ENCODE data around the gene CTNNAL1.
A peak's percentile ranks its signal among the peaks of the same experiment; 100 is the strongest.

Gene CTNNAL1

DNA sequence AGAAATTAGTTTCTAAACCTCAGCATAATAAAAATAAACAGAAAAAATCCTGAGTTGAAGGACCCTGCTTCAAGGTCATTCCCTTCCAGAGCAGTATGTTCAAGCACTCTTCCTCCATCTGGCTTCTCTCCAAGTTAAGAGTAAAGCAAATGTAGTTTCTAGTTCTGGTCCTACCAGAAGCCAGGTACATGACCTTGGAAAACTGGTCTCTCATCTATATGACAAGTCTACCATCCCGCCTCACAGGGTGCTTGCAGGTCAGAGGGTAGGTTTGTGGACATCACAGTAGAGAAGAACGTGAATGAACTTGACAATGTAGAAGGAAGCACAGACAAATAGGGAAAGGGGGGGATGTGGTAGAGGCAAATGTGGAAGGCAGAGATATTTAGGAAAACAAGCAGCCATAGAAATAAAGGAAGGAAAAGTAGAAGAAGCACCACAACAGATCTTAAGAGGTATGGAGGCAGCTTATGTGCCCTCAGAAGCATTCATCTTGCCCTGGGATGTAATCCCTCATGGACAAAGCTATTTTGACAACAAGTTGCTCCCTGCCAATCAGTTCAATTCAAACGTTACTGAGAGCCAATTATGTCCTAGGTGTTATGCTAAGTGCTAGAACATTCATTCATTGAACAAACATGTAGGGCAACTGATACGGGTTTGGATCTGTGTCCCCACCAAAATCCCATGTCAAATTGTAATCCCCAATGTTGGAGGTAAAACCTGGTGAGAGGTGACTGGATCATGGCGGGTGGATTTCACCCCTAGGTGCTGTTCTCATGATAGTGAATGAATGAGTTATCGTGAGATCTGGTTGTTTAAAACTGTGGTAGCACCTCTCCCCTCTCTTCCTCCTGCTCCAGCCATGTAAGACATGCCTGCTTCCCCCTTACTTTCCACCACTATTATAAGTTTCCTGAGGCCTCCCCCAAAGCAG lies 23.7 kb upstream of the CTNNAL1 start:
- Mint-ChIP-seq H3K27ac (peak overlapping the region; percentile 35), H3K4me1 (ENCODE audit: low read depth) (peaks cover under 1% of the 10 kb centered on the region), H3K36me3 (peaks cover 15% of the 10 kb centered on the region)

DNA sequence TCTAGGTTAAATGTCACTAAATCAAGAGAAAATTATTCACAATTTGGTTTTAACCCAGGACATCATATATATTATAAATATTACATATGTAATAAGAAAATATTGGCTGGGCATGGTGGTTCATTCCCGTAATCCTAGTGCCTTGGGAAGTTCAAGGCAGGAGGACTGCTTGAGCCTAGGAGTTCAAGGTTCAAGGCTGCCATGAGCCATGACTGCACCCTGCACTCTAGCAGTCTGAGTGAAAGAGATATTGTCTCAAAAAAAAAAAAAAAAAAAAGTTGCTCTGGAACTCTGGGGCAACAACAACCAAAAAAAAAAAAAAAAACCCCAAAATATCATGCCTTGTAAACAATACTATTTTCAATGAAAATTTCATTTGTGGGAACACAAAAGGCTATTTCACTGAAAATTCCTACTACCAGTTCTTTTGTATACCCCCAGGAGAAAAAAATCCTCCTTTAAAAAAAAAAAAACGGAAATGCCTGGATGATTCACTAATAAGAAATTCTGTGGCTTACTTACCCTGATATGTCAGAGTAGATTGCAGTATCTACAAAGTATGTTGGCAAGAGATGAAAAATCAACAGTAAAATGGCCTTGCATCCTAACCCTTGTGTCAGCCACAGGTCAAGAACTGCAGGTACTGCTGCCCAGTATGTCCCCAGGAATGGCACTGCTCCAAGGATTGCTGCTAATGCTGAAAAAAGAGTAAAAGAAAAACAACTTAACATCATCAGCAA lies 22.6 kb upstream of the CTNNAL1 start:
- Mint-ChIP-seq H3K4me3 (no peak overlapping the region), H3K36me3 (peaks cover 17% of the 10 kb centered on the region), H3K9me3 (ENCODE audit: low read depth) (no peaks in the 10 kb centered on the region), H3K4me1 (ENCODE audit: low read depth) (peaks cover 2% of the 10 kb centered on the region), H3K27ac (no peak overlapping the region), H3K27me3 (no peaks in the 10 kb centered on the region)

More for the DNA sequence above, 23.7 kb upstream of the CTNNAL1 start:
- H3K27me3 Mint-ChIP-seq, result no peaks in the 10 kb centered on the region
- no peak overlapping the region for H3K4me3 Mint-ChIP-seq
- no peaks in the 10 kb centered on the region for H3K9me3 Mint-ChIP-seq (ENCODE audit: low read depth)

DNA sequence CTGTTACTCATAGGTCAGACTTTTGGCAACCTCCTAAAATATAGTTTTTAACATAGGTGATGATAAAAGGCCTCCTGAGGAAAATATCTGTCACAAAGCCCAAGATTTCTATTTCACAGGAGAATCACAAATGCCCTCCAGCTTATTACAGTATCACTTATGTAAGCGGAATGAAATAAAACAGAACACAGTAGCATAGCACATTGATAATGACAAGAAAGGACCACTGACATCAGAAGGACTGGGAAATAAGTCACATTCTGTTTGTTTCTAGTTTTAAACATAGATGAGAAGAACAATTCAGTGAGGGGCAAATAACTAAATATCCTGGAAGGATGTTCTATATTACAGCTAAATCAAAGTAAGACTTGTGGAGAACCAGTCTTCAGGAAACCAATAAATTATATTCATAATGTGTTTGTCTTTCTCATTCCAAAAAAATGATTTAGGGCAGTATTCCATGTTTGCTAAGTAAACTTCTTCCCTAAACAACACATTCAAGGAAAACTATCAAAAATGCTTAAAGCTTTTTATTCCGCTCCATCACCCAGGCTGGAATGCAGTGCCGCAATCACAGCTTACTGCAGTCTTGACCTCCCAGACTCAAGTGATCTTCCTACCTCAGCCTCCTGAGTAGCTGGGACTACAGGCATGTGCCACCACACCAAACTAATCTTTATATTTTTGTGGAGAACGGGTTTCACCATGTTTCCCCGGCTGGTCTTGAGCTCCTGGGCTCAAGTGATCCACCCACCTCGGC lies 20.8 kb upstream of the CTNNAL1 start:
- H3K4me1 Mint-ChIP-seq (ENCODE audit: low read depth), result peaks cover 2% of the 10 kb centered on the region
- H3K36me3 Mint-ChIP-seq, result peaks cover 17% of the 10 kb centered on the region
- H3K27me3 Mint-ChIP-seq, result no peaks in the 10 kb centered on the region
- no peaks in the 10 kb centered on the region for H3K9me3 Mint-ChIP-seq (ENCODE audit: low read depth)
- H3K27ac Mint-ChIP-seq, result no peak overlapping the region
- no peak overlapping the region for H3K4me3 Mint-ChIP-seq

DNA sequence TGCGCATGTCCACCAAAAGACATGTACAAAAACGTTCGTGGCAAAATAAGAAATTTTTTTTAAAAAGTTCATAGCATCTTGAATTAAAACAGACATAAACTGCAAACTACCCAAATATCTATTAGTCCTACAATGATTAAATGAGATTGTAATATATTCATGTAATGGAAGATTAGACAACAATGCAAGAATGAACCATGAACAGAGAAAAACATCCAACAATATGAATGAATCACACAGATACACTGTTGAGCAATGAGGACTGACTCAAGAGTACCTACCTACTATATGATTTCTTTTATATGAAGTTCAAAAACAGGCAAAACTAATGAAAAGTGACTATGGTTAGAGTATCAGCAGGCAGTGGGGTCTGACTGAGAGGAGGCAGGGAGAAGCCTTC lies 17.9 kb upstream of the CTNNAL1 start:
- peaks cover 17% of the 10 kb centered on the region for H3K36me3 Mint-ChIP-seq
- H3K4me3 Mint-ChIP-seq, result no peak overlapping the region
- H3K4me1 Mint-ChIP-seq (ENCODE audit: low read depth), result peaks cover 9% of the 10 kb centered on the region
- no peaks in the 10 kb centered on the region for H3K9me3 Mint-ChIP-seq (ENCODE audit: low read depth)
- H3K27ac Mint-ChIP-seq, result peak overlapping the region; percentile 10
- H3K27me3 Mint-ChIP-seq, result no peaks in the 10 kb centered on the region

DNA sequence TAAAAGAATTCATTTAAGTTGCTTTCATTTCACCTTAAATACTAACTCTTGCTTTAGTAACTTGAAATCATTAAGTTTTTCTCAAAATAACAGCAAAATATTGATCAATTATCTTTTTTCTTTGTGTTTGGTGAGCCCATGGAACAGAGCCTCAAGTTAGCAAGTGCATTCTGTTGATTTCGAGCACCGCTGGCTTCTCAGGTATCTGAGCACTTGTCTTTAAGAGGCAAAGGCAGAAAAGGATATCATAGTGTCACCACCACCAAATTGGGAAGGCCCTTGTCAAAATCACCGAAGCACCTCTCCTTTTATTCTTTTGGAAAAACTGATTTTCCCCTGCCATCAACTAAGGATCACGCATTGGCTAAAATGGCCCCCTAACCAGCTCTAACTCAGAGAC lies 17.1 kb upstream of the CTNNAL1 start:
- Mint-ChIP-seq H3K27me3 (no peaks in the 10 kb centered on the region), H3K4me3 (no peak overlapping the region), H3K27ac (no peak overlapping the region), H3K36me3 (peaks cover 12% of the 10 kb centered on the region), H3K9me3 (ENCODE audit: low read depth) (no peaks in the 10 kb centered on the region), H3K4me1 (ENCODE audit: low read depth) (peaks cover 9% of the 10 kb centered on the region)

DNA sequence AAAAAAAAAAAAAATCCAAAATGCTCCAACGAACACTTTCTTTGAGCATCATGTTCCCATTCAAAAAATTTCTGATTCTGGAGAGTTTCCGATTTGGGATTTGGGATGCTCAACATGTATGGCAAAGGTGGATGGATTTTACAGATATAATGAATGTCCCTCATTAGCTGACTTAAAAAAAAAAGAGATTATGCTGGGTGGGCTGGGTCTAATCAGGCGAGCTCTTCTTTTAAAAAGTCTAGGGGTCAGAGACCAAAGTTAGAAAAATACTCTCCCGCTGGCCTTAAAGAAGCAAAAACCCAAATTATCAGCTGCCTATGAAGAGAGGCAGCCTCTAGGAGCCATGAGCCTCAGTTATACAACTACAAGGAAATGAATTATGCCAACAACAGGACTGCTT lies 15.2 kb upstream of the CTNNAL1 start:
- H3K9me3 Mint-ChIP-seq (ENCODE audit: low read depth), result no peaks in the 10 kb centered on the region
- H3K36me3 Mint-ChIP-seq, result peaks cover 10% of the 10 kb centered on the region
- H3K4me3 Mint-ChIP-seq, result no peak overlapping the region
- H3K4me1 Mint-ChIP-seq (ENCODE audit: low read depth), result peaks cover 9% of the 10 kb centered on the region
- H3K27me3 Mint-ChIP-seq, result no peaks in the 10 kb centered on the region
- H3K27ac Mint-ChIP-seq, result no peak overlapping the region

DNA sequence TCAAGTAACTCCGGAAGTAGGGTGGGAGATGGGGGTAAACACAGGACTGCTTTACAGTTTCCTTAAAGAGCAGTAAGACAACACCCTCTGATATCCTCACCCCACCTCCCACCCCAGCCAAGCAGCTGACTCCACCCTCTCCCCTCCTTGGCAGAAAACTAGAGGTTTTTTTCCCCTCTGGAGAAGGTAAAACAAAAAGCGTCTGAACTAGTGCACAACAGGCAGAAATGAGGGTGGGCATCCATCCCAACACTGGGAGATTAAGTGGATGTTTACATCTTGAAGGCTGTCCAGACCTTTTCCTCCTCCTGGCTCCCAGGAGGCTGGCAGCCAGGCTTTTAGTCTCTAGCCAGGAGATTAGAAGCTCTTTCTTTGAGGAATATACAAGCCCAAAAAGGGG lies 13.9 kb upstream of the CTNNAL1 start:
- Mint-ChIP-seq H3K27ac (no peak overlapping the region), H3K27me3 (no peaks in the 10 kb centered on the region), H3K4me1 (ENCODE audit: low read depth) (peaks cover 9% of the 10 kb centered on the region), H3K9me3 (ENCODE audit: low read depth) (no peaks in the 10 kb centered on the region), H3K4me3 (no peak overlapping the region), H3K36me3 (peaks cover 7% of the 10 kb centered on the region)

DNA sequence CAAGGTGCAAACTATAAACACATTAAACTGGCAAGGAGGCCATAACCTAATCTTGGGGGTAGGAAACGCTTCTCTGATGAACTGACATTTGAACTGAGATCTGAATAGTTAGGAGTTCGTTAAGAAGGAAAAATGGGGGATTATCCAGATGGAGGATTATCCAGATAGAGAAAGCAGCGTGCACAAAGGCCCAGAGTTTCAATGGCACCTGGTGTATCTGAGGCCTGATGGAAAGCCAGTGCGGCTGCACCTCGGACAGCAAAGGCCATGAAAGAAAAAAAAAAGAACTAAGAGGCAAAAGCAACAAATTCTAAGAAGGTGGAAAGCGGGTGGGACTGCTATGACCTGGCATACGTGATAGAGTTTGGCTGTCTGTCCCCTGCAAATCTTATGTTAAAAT lies 13.0 kb upstream of the CTNNAL1 start:
- H3K9me3 Mint-ChIP-seq (ENCODE audit: low read depth), result no peaks in the 10 kb centered on the region
- peaks cover 5% of the 10 kb centered on the region for H3K36me3 Mint-ChIP-seq
- H3K27ac Mint-ChIP-seq, result no peak overlapping the region
- no peak overlapping the region for H3K4me3 Mint-ChIP-seq
- H3K4me1 Mint-ChIP-seq (ENCODE audit: low read depth), result peaks cover 7% of the 10 kb centered on the region
- no peaks in the 10 kb centered on the region for H3K27me3 Mint-ChIP-seq

DNA sequence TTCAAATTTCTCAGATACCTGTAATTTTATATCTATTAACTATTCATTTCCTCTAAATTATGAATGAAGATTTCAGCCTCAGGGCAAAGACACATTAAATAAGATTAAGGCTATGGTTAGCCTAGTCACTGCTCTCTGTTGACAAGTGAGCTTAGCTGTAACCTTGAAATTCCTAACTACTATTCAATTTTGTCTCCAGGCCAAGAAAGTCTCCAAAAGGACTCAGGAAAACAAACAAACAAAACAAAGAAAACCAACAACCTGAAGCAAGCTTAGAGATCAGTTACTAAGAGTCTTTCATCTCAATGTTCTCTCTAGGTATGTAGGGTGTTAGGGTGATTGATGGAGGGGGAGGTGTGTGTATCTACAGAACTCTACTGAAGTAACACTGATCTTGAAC lies 9.6 kb upstream of the CTNNAL1 start:
- Mint-ChIP-seq H3K4me1 (ENCODE audit: low read depth) (peaks cover 7% of the 10 kb centered on the region), H3K27me3 (no peaks in the 10 kb centered on the region), H3K36me3 (peaks cover 6% of the 10 kb centered on the region)

DNA sequence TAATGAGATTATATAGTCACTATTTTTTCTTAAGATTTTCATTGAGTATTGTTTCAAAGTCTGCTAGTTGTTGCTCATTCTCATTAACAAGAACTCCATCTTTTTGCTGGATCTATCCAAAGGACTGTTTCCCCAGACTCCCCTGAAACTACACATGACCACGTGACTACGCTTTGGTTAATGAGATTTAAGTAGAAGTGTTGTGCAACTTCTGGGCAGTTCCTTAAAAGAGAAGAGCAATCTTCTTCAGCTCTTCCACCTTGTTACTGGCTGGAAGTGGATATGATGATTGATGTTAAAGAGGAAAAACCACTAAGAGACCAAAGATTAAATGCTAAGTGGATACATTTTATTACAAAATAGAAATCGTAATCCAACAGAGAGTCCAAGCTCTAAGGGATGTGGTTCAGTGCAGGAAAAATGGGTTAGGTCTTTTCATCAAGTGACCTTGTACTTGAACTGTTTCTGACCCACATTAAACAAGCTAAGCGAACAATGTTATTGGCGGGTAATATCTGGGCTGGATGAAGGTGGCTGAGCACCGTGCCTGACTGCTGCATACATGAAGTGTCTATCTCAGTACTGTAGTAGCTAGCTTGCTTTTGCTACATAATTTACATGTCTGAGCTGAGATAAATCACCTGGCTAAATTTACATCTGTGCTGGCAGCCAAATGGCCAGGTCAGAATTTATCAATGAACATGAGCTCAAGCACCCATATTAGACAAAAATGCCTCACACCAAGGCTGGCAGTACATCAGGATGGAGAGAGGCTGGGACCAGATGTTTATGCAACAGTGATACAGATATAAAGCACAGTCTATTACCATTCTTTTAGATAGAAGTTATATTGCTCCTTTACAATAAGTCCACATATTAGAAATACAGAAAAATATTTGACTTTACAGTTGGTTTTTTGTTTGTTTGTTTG lies 7.5 kb upstream of the CTNNAL1 start:
- H3K9me3 Mint-ChIP-seq (ENCODE audit: low read depth), result no peaks in the 10 kb centered on the region
- H3K4me1 Mint-ChIP-seq (ENCODE audit: low read depth), result no peaks in the 10 kb centered on the region
- peak overlapping the region; percentile 47 for H3K27ac Mint-ChIP-seq
- H3K27me3 Mint-ChIP-seq, result no peaks in the 10 kb centered on the region
- H3K4me3 Mint-ChIP-seq, result no peak overlapping the region
- H3K36me3 Mint-ChIP-seq, result peaks cover 6% of the 10 kb centered on the region

More for the DNA sequence above, 9.6 kb upstream of the CTNNAL1 start:
- Mint-ChIP-seq H3K9me3 (ENCODE audit: low read depth) (no peaks in the 10 kb centered on the region), H3K4me3 (no peak overlapping the region), H3K27ac (no peak overlapping the region)

DNA sequence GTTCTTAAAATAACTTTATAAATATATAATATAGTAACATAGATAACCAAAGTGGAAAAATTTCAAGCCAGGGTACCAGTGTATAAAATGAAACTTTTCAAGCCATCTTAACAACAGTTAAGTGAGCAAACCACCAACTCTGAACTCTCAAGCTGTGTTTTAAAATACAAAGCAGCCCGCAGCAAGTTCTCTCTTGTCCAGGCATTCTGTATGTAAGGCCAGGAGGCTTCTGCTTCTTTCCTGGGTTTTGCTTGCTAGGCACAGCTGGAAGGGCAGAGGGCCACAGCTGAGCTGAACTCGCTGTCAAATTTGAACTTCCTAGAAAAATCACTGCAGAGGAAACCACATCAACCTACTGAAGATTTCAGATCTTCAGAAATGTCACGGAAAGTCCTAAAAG lies 6.8 kb upstream of the CTNNAL1 start:
- no peak overlapping the region for H3K4me3 Mint-ChIP-seq
- H3K27ac Mint-ChIP-seq, result no peak overlapping the region
- peaks cover 6% of the 10 kb centered on the region for H3K36me3 Mint-ChIP-seq
- no peaks in the 10 kb centered on the region for H3K27me3 Mint-ChIP-seq
- no peaks in the 10 kb centered on the region for H3K9me3 Mint-ChIP-seq (ENCODE audit: low read depth)
- no peaks in the 10 kb centered on the region for H3K4me1 Mint-ChIP-seq (ENCODE audit: low read depth)

DNA sequence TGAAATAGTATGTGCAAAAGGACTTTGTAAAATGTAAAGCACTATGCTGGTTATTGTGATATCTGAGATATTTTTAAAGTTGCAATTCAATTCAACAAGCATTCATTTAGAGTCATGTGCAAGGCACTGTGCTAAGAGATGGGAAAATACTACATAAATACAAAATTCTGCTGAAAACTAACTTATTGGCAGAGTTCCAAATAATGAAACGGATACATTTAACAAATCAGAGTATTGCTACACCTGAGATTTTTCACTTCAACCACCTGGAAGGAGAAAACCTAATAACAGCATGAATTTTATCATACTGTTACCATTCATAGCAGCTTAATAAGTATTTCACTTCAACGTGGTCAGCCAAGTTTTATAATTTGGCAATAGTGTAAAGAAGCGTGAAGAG lies 6.1 kb upstream of the CTNNAL1 start:
- H3K27ac Mint-ChIP-seq, result no peak overlapping the region
- H3K36me3 Mint-ChIP-seq, result peaks cover 6% of the 10 kb centered on the region
- H3K4me1 Mint-ChIP-seq (ENCODE audit: low read depth), result no peaks in the 10 kb centered on the region
- no peaks in the 10 kb centered on the region for H3K27me3 Mint-ChIP-seq
- H3K4me3 Mint-ChIP-seq, result no peak overlapping the region
- H3K9me3 Mint-ChIP-seq (ENCODE audit: low read depth), result no peaks in the 10 kb centered on the region

DNA sequence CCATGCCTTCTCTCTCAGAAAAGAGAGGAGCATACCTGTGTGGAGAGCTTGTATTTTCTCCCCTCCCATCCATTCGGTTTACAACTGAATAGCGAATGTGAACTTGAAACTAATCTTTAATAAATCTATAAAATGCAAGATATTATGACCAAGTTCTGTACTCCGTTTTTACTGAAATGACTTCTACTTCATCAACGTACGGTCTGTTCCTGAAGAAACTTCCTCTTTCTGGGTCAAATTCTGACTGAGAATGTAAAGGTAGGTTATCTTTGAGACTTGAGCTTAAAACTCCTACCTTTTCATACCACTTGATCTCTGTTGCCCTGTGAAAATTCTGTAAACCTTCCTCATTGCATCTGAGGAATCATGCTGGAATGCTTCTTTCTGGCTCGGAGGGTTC lies 4.2 kb upstream of the CTNNAL1 start:
- Mint-ChIP-seq H3K27me3 (no peaks in the 10 kb centered on the region), H3K4me3 (no peak overlapping the region), H3K36me3 (peaks cover 6% of the 10 kb centered on the region), H3K4me1 (ENCODE audit: low read depth) (peaks cover 8% of the 10 kb centered on the region), H3K9me3 (ENCODE audit: low read depth) (no peaks in the 10 kb centered on the region), H3K27ac (no peak overlapping the region)

DNA sequence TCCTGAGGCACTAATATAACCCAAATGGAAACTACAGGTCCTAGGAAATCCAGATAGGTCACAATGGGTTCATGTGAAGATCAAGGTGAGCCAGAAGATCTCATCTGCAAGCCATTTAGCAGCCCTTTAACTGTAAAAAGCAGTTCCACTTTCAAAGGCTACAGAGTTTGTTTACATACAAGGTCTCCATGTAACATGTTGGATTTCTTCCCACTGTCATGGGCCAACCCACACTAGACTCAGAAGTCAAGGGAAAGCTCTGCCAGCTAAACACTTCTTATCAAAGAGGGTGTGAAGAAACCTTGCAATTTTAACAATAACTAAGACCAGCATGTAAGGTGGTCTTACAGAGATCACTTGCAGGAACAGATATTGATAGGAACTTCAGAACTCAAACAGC lies 3.8 kb upstream of the CTNNAL1 start:
- Mint-ChIP-seq H3K4me3 (no peak overlapping the region), H3K36me3 (peaks cover 6% of the 10 kb centered on the region), H3K27me3 (no peaks in the 10 kb centered on the region), H3K9me3 (ENCODE audit: low read depth) (no peaks in the 10 kb centered on the region), H3K27ac (no peak overlapping the region), H3K4me1 (ENCODE audit: low read depth) (peaks cover 12% of the 10 kb centered on the region)
